NCI-H2081 treated with DMSO at 0.1 percent for 48 hours (cell line): ENCODE data around the gene ADNP2.

Source experiments
- DNase-seq: peaks from one replicate; lab custom pipeline; 2025; lab: John Stamatoyannopoulos, UW

ADNP2 gene

DNA sequence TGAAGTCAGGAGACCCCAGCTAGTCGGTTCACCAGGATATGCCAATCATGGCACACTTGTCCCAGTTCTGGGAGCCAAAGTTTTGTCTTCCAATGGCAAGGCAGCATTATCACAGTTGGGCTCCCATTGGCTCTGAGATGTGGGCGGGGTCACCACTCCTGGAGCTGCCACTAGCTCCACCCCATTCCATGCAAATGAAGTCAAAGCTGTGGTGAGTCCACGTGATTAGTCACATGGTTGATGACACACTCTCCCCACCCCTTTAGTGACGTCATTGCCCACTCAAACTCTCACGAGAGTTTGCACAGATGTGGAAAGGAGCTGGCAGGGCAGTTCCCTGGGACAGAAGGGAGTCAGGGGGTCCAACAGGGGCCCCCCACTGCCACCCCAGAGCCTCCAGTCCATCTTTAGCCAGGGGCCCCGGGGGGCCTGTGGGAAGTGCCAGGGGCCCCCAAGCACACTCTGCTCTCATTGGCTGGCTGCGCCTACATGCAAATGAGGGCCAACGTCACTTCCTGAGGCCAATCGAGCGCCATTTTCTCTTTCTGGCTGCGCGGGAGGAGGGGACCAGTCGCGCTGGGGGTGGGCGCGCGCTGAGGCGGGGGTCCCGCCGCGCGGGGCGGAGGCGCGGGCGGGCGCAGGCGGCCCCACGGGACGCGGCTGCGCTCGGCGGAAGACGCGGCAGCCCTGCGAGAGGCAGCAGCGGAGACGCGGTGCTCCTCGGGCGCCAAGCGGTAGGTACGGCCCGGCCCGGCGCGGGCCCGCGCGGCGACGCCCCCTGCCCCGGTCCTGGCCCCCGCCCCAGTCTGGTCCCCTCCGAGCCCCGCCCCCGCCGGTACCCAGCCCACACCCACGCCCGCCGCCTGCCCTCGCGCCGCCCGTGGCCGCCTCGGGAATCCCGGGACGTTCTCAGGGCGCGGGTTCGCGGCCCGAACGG, at the start of gene ADNP2:
ADNP2 (plus strand) TSS at position 524 of the 937 bp plus-strand sequence. CDS start 8,281 bp downstream, outside the sequence.
- DNase-seq = peak; percentile 71

DNA sequence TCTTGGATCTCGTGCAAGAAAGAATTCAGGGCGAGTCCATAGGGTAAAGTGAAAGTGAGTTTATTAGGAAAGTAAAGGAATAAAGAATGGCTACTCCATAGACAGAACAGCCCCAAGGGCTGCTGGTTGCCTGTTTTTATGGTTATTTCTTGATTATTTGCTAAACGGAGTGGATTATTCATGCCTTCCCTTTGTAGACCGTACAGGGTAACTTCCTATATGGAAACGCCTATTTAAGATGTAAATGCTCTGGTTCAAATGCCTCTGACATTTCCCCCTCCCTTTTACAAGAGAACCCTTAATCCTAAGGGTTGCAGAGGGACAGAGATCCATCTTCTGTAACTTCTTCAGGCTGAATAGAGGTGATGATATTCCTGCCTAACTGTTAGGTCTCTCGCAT, 49.1 kb upstream of the ADNP2 start:
- no peak for DNase-seq

DNA sequence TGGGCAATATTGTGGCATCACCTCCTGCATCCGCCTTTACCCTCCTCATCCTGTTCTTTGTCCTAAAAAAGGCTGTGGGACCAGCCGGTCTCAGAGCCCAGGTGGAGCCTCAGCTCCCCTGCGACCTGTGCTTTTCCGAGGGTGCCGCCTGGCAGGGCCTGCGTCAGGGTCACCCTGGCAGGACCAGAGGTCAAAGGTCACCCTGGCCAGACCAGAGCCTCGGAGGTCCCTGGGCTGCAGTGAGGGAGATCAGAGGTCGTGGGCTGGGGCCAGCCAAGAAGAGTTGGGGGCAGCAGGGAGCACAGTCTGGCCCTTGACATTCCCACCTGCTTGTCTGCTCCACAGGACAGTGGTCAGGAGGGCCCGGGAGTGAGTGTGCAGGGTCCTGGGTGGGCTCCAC, 43.4 kb upstream of the ADNP2 start:
- DNase-seq = no peak

DNA sequence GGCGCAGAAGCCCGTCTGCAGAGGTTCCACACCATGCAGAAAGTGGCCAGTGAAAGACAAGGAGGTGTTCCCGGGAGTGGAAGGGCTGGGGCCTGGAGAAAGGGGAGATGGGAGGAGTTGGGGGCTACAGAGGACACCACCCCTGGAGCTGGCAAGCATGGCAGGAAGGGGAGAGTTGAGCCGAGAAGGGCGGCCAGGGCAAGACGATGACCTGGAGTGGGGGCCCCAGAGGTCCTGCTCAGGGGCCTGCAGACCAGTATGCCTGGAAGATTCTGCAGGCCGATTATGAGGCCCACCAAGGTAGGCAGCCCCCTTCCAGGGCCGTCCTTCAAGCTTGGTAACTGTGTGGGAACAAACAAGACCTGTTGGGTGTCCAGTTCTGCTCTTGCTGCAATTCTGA, 41.7 kb upstream of the ADNP2 start:
- no peak for DNase-seq

GRCh38 chr18:80067897-80068296, 41.2 kb upstream of the ADNP2 start:
- DNase-seq = no peak

DNA sequence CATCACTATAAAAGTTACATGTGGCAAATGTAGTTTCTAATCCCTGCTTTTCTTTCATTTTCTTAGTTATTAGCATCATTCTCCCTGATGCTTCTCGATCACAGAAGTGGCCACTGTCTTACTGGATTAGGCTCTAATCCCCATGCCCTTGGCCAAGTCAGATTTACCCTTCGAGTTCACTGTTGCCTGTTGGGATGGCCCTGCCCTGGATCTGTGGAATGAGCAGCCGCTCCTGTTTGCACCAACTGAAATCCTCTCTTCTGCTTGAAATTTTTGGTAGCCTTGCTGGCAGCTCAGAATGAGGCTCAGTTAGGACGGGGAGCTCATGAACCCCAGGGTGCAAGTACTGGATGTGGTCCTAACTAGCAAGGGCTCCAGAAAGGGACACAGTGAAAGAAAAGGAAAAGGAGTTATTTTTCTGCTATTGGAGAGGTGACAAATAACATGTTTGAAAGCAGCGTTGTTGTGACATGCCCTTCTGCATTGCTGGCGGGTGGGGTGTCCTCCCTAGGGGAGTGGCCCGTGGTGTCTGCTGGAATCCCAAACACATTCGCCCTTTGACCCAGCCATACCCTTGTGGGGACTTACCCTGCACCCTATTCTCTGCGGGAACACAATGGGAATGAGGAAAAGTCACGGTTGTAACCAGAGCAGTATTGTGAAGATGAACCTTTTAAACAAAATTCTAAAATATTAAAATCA, 40.3 kb upstream of the ADNP2 start:
- DNase-seq = no peak

DNA sequence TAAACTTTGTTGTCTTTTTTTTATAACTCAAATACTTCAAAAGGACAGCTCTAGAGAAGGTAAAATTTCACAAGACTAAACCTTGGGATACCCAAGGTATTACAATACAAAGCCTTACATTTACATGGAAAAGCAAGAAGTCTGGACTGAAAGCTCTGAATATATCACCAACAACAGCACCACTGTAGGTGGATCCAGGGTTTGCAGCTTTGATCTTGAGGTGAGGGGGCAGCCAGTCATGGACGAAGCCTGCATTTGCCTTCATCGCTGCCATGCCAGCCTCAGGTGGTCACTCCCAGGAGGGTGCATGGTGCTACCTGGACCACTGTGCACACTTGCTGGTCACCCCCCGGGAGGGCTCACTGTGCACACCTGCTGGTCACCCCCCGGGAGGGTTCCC, 38.2 kb upstream of the ADNP2 start:
- no peak for DNase-seq

- no peak for DNase-seq
Observed at GRCh38 chr18:80074183-80074582, 34.9 kb upstream of the ADNP2 start.

DNA sequence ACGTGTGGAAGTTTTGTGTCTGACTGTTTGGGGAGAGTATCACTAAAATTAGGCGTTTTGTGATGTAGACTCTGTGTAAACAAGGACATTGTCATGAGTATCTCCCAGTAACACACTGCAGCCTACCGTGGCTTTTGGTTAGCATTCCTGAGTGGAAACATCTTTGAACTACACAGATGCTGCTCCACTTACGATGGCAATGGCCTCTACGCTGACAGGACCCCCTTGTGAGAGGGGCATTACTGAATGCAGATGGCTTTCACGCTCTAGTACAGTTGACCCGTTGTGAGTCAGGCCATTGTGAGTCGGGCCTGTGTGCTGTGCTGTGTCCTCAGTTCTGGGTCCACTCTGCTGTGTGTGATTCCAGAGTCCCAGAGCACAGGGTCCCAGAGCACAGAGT, 34.4 kb upstream of the ADNP2 start:
- DNase-seq = no peak

DNA sequence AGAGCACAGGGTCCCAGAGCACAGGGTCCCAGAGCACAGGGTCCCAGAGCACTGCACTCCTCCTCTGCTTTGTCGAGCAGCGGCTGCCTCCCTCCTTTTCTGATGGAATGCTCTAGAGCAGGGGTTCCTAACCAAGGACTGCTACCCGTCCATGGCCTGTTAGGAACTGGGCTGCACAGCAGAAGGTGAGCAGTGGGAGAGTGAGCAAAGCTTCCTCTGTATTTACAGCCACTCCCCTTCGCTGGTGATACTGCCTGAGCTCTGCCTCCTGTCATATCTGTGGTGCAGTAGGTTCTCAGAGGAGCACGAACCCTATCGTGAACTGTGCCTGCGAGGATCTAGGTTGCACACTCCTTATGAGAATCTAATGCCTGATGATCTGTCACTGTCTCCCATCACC, 33.1 kb upstream of the ADNP2 start:
- DNase-seq = no peak

- no peak for DNase-seq
Observed at GRCh38 chr18:80076379-80076778, 32.7 kb upstream of the ADNP2 start.

DNA sequence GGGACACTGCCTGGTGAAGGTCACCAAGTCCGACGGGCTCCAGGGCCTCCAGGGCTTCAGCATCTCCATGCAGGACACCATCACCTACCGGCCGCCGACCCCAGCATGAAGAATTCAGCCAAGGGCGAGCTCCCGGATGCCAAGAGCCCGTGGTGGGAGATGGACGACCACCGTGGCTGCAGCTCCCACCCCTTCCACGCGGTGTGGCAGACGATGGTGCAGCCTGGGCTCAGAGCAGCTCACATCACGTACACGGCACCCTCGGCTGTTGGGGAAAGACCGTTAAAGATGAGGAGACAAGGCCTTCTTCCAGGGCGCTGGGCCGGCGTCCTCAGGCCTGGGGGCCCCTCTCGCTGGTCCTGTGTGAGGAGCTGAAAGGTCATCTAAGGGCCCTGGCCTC, 31.2 kb upstream of the ADNP2 start:
- no peak for DNase-seq

- DNase-seq = no peak
Observed at GRCh38 chr18:80086281-80086680, 22.8 kb upstream of the ADNP2 start.

DNA sequence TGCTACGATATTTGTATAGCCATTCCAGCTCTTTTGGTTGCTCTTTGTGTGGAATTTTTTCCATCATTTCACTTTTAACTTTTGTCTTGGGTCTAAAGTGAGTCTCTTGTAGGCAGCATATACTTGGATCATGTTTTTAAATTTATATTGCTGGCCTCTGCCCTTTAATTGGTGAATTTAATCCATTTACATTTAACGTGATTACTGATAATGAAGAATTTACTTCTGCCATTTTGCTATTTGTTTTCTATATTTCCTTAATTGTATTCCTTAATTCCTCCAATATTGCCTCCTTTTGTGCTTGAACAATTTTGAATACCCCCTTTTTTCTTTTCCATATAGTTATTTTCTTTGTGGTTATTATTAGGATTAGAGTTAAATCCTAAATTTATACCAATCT, 21.0 kb upstream of the ADNP2 start:
- DNase-seq = no peak

DNA sequence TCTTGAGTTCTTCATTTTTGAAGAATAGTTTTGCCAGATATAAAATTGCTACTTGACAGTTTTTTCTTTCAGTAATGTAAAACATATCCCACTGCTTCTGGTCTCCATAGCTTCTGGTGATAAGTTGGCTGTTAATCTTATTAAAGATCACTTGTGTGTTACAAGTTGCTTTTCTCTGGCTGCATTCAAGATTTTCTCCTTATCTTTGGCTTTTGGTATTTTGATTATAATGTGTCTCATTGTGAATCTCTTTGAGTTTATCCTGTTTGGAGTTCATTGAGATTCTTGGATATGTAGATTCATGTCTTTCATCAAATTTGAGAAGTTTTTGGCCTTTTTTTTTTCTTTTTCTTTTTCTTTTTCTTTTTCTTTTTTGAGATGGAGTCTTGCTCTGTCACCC, 20.2 kb upstream of the ADNP2 start:
- DNase-seq = no peak

DNA sequence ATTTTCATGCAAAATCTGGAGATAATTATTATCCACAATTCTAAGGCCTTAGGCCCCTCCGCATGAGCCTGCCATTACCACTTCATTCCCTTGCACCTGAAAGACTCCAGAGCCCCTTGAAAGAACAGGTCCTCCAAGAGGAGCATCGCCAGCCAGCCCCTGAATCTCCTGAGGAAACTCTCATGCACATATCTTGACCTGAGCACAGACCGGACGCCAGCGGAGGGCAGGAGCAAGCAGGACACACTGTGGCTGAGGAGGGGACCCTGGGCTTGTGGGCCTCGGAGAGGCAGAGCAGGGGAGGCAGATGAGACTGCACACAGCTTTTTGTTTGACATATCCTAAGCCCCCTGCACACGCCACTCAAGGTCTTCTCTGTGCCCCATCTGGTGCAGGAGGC, 13.6 kb upstream of the ADNP2 start:
- no peak for DNase-seq

DNA sequence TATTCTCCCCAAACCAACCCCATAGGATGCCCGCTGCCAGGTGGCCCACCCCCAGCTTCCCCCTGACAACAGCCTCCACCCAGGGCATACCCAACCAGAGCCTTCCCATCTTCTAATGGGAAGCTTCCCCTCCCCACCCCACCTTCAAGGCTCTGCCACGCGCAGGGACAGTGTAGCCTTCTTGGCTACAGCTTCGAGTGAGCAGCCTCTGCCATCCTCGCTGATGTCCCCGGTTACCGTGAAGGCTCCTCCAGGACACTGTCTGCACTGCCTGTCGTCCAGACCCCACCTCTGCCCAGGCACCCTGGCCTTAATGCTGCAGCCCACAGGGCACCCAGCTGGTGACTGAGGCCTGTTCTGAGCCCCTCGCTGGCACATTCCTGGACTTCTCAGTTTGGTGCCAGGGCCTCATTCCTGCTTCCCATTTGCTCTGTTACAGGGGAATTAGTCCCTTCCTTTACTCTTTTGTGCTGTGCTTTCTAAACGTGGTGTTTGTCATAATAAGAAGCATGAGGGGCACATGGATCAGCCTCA, 13.0 kb upstream of the ADNP2 start:
- no peak for DNase-seq

DNA sequence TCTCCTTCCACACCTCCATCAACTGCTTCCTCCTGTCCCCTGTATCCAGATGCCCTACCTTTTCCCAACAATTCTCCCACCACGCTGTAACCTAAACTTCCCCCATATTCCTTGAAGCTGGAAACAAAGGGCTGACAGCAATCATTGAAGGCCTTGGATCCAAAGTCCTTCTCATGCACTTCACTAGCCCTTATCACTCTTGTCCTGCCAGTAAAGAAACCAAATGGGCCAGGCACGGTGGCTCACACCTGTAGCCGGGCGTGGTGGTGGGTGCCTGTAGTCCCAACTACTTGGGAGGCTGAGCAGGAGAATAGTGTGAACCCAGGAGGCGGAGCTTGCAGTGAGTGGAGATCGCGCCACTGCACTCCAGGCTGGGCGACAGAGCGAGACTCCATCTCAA, 11.9 kb upstream of the ADNP2 start:
- no peak for DNase-seq

GRCh38 chr18:80103231-80103630, 5.8 kb upstream of the ADNP2 start:
- no peak for DNase-seq

GRCh38 chr18:80104364-80104779, 4.7 kb upstream of the ADNP2 start:
- DNase-seq = no peak

GRCh38 chr18:80105369-80106167, 3.5 kb upstream of the ADNP2 start:
- no peak for DNase-seq

DNA sequence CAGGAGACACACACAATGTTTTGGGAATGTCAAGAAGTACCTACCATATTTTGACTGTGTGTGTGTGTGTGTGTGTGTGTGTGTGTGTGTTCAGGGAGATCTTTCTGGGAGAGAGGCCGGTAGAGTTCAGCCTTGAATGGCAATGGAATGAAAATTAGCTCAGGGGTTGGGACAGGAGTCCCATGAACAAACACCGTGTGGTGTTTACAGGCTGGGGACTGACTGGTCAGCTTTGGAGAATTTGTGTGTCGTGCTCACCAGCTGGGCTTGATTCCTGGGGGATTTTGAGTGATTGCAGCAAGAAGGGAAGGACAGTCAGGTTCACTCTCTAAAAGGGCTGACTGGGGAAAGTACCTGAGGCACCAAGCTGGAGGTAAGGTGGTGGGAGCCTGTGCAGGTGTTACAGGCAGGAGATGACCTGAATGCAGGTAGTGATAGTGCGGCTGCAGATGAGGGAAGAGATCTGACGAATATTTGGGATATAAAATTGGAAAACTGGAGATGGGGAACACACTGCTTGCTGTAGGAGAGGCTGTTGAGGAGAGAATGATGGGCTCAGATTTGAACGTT, 2.5 kb upstream of the ADNP2 start:
- DNase-seq = no peak
